Measurements from ENCODE around the gene PDX1. TPM values are rescaled to one million over a fixed set of nuclear protein-coding genes. Genes with fewer than 3 reads are reported as not detected.

PDX1 gene
- total RNA-seq, 1 donor from 2014 or later, result not detected

- no peak for DNase-seq (ENCODE audit: low spot score)
Observed at GRCh38 chr13:27969082-27969865, 49.5 kb downstream of the PDX1 start, which contains the start of gene CDX2. Gene CDX2, minus strand, starts transcription at chr13:27969315. Its CDS starts 309 bp downstream, at chr13:27969006.

- no peak for DNase-seq (ENCODE audit: low spot score)
Observed at GRCh38 chr13:27969866-27970229, 50.0 kb downstream of the PDX1 start.

- no peak for DNase-seq (ENCODE audit: low spot score)
Observed at GRCh38 chr13:27970382-27971235, 50.8 kb downstream of the PDX1 start.

GRCh38 chr13:27971236-27971645 lies 51.4 kb downstream of the PDX1 start:
- DNase-seq (ENCODE audit: low spot score), result no peak

- no peak for DNase-seq (ENCODE audit: low spot score)
Observed at GRCh38 chr13:27971776-27972477, 52.1 kb downstream of the PDX1 start.

GRCh38 chr13:27972478-27972820 lies 52.6 kb downstream of the PDX1 start:
- DNase-seq (ENCODE audit: low spot score), result no peak

- DNase-seq (ENCODE audit: low spot score), result no peak
Observed at GRCh38 chr13:27973291-27973690, 53.5 kb downstream of the PDX1 start.

- DNase-seq (ENCODE audit: low spot score), result no peak
Observed at GRCh38 chr13:27973961-27974662, 54.3 kb downstream of the PDX1 start.

Other genes with a start within 250 kb of the PDX1 start
- gene GSX1, start 127.5 kb upstream of the PDX1 start, total RNA-seq, result not detected
- 0.45 TPM for gene CDX2, start 49.3 kb downstream of the PDX1 start, total RNA-seq
- 1.7 TPM for gene URAD, start 68.7 kb downstream of the PDX1 start, total RNA-seq
- 0.55 TPM for gene FLT3, start 180.6 kb downstream of the PDX1 start, total RNA-seq
- 31.2 TPM for gene PAN3, start 218.5 kb downstream of the PDX1 start, total RNA-seq